Measurements from ENCODE around the gene GPI.
A peak's percentile ranks its signal among the peaks of the same experiment; 100 is the strongest.
"Not testable (repeated sequence)": the region's sequence is repeated elsewhere in the genome, so short reads cannot be mapped to it uniquely, and the experiment has no call there.

The GPI gene

DNA sequence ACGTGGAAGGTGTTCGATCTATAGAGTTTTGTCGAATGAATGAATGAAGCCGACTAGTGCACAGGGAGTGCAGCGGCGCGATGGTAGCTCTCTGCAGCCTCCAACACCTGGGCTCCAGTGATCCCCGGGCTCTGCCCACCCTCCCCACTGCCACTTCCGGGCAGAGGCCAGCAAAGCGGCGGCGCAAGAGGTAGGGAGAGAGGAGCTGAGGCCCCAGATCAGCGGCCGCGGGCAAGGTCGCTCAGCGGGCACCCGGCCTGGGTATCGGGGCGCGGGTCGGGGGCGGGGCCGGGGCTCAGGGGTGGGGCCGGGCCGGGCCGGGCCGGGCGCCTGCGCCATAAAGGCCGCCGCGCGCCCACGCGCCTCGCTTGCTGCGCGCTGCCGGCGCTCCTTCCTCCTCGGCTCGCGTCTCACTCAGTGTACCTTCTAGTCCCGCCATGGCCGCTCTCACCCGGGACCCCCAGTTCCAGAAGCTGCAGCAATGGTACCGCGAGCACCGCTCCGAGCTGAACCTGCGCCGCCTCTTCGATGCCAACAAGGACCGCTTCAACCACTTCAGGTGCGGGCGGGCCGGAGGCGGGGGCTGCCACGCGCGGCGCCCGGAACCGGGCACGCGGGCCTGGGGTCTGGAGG is at the start of gene GPI:
TSS of gene GPI (plus strand) at position 367 of the 633 bp plus-strand sequence. CDS start at position 438, 71 bp downstream.
- peak; percentile 83 for DNase-seq

DNA sequence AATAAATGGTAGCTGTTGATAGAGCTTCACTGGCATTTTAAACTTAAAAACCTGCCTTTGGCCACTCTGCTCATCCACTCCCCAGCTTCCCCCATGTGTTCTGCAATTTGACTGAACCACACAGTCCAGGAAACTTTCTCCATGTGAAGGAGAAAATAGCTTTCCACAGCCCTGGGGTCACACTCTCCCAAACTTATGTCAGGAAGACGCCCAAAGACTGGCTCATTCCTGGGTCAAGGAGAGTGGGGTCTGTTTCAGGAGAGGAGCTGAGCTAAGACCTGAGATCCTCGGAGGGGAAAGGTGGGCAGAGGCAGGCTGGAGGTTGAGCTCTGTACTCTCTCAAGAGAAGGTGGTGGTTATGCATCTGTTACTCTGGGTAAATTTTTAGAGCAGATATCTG is 48.7 kb upstream of the GPI start:
- no peak for DNase-seq

DNA sequence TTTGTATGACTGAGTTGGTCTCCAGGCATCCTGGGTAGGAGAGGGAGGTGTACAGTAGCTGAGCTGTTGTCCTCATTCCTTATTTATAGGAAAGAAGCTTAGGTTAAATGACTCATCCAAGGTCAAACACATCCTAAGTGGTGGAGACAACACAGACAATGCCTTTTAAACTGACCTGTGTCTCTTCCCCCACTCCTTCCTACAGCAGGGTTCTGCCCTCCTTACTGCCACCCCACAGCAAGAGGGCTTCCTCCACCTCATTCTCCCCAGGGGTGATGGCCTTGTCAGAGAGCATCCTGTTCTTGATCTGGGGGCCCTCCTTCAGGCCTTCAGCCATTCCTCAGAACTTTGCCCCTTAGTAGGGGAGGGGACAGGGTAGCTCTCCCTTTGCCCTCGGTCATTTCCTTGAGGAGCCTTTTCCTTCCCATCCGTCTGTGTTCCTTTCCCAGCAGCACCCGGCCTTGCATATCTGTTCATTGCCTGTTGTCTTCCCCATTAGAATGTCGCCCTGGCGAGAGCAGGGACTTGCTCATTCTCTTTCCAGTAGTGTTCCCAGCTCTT is 48.2 kb upstream of the GPI start:
- no peak for DNase-seq

DNA sequence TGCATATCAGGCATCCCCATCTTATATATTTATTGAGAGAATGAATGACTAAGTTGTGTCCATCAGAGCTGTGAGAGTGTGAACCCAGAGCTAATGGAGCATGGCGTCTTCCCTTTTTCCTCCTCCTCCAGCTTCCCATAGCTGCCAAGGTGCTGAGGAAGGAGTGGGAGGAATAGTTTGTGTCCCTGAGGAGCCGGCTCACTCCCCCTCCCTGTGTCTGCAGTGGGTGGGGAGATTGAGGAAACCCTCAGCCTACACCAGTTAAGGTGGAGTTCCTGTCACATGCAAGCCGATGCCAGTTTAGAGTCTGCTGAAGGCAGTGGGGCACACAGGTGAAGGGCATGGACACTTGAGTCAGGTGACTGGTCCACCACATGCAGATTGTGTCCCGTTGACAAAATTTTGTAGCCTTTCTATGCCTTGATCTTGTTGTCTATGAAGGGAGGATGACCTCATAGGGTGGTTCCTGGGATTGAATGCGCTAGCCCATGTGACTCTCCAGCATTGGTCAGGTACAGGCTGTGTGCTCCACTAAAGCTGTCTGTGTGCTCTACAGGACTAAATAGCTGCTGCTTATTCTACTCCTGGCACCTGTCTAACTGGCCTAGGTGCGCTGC is 47.6 kb upstream of the GPI start:
- no peak for DNase-seq

DNA sequence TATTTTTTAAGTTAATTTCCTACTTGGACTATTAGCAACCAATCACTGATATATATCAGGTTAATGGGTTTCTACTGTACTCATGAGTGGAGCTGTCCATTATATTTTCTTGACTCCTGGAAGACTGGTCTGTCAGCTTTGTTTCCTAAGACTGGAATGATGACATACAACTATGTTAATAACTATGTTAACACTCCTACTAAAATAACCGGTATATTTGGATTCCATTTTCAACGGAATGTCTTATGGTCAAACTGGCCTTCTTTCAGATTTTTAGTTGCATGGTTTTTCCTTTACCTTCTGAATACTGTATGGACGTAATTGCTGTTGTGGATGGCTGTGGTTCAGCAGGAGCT is 45.8 kb upstream of the GPI start:
- DNase-seq = no peak

DNA sequence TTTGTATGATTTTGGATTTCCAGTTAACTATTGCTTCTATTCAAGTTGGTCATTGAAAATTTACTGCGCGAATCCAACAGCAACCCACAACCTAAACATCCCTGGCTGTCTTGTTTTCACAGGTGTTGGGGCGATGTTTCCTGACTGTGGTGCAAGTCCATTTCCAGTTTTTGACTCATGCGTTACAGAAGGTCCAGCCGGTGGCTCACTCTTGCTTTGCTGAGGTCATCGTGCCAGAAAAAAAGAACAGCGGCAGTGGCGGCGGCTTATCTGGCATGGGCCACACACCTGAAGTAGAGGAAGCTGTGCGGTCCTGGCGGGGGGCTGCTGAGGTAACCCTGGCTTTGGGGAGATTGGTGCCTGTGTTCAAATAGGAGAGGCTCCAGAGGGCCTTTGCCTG is 45.2 kb upstream of the GPI start:
- DNase-seq = no peak

DNA sequence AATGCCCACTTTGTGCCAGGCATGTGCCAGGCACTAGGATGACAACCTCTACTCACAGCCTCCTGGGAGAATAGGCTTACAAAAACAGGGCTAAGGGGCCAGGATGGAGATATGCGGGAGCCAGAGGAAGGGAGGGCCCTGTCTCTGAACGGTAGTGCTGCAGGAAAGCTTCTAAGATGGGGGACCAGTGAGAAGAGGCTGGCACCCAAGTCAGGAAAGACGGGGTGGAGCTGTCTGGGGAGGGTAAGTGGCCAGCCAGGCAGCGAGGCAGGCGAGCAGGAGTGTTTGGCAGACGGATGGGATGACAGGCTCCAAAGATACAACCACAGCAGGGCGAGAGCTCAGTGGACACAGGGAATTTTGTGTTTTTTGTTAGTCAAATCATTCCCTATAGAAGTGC is 44.7 kb upstream of the GPI start:
- no peak for DNase-seq

DNA sequence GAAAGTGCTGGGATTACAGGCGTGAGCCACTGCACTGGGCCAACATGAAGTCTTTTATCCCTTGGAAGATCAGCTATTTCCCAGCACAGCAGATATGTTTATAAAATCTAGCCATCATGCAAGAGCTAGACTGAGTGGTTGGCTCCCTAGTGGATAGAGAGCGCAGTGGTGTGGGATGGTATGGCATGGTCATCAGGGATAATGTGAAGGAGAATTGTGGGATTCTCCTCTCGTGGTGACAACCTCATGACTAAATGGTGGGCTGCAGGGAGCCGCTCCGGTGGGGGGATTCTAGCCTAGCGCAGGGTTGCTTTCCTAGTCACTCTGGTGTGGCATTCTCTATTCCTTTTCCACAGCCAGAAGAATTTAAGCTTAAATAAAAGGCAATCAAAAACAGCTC is 43.3 kb upstream of the GPI start:
- DNase-seq = no peak

DNA sequence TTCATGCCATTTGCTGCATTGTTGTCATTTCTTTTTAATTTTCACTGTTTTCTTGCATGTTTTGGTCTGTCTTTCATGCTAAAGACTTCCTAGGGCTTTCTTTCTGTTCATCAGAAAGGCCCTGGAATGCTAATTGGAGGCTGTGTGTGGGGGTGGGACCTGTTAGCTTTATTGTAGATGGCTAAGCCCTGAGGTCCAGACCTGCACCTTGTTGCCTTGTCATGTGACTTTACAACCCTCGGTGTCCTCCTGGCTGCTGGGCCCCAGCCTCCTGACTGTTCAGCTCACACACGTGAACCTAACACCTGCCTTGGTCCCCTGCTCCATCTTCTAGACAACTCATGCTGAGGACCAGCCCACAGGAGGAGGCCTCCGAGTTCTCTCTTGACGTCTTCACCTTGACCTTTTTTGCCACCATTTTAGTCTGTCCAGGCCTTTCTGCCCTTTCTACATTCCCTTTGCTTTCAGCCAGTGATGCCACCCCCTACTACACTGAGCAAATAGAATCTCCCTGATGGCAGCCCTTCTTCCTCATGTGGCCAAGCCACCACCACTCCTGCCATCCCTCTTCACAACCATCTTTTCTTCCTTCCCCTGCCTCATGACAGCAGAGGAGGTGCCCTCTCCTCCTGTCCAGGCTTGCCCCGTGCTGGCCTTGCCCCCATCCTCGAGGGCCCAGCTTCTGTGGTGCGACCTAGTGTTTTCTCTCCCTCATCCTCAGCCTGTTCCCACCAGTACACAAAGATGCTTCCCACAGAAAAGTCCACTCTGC is 41.4 kb upstream of the GPI start:
- DNase-seq = no peak

DNA sequence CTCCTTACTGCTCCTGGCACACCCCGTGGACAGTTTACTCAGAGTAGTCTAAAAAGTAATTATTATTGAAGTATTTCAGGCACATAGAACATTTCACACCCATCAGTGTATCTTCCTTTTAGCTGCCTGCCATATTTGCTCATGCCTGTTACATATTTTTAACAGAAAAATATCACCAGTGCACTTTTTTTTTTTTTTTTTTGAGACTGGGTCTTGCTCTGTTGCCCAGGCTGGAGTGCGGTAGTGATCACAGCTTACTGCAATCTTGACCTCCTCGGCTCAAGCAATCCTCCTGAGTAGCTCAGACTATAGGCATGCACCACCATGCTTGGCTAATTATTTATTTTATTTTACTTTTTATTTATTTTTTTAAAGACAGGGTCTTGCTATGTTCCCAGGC is 40.7 kb upstream of the GPI start:
- DNase-seq = no peak

DNA sequence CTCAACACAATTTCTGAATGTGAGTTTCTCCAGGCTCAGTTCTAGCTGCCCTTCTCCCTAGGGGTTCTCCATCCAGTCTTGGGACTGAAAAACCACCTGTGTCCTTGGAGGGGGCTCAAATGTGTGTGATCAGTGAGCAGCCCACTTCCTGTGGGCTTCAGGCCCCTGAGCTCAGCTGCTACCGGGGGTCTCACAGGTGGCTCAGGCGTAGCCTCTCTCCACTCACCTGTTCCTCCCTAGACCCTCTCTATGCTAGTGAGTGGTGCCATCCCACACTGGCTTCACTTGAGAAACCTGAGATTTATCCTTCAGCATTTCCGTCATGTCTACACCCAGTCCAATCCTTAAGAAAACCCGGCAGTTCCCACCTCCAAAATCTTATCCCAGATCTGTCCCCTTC is 39.8 kb upstream of the GPI start:
- DNase-seq = no peak

DNA sequence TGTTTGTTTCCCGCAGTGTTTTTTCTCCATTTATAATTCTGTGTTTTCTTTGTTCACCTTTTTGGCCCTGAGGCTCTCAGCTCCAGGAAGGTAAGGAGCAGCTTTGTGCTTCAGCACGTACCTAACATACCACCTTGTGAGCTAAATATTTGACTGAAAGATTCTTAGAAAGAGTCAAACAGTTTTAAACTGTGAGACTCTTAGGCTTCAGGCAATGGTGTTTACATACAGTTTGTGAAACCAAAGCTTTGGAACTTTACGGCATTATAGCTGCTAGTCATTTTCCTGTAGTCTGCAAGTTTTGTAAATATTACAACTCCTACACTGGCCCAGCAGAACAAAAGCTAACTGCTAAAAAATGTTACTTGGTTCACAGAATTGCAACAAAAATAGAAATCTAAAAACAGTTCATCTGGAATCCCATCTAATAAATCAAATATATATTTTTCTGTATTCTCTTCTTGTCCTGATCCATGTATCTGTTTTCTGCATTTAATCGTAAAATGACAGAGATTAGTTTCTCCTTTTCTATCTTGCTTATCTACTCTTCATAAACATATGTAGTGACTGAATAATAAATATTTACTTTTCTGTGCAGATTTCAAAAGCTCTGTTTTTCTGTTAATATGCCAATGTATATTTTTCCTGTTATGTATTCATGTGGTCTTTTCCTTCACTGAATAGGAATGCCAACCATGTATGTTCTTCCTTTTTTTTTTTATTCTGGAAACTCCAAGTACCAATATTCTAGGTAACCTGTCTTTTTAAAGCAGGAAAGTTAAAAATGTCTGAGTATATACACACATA is 38.8 kb upstream of the GPI start:
- DNase-seq = no peak

DNA sequence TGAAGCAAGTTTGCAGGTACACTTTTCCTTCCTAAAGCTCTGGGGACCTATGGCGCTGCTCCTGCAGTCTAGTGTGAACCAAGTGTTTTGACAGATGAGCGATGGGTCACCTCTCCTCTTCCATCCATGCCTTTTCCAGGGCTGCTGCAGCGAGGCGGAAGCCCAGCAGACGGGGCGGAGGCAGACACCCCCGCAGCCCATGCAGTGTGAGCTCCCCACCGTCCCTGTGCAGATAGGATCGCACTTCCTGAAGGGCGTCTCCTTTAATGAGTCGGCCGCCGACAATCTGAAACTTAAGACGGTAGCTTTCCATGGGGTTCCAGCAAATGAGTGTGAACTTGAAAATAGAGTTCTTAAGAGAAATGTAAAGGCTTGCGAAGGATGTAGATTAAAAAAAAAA is 37.1 kb upstream of the GPI start:
- no peak for DNase-seq

DNA sequence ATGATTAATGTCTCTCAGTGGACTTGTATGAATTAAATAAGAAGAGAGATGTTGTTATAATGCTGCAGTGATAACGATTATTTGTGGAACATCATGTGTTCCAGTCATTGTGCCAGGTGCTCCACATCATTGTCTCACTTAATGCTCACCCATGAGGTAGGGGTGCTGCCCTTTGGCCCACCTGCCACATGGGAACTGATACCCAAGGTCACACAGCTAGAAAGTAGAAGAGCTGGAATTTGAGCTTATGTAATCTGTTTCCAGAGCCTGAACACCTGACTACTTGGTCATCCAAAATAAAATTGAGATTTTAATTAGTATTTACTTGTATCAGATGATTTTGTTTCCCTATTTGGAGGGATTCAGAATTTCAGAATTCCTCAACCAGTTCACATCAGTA is 36.0 kb upstream of the GPI start:
- DNase-seq = no peak

DNA sequence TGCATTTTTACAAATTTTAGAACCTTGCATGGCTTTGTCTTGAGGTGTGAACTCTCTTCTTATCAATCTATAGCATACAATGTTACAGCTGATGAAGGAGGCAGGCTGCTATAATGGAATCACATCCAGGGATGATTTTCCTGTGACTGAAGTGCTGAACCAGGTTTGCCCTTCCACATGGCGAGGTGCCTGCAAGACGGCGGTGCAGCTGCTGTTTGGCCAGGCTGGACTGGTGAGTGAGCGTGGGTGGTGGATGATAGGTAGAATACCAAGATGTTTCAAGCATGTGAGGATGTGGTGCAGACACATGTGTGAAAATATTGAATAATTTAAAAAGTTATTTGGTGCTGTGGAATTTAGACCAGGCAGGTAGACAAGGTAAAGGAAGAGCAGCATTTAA is 34.9 kb upstream of the GPI start:
- no peak for DNase-seq

DNA sequence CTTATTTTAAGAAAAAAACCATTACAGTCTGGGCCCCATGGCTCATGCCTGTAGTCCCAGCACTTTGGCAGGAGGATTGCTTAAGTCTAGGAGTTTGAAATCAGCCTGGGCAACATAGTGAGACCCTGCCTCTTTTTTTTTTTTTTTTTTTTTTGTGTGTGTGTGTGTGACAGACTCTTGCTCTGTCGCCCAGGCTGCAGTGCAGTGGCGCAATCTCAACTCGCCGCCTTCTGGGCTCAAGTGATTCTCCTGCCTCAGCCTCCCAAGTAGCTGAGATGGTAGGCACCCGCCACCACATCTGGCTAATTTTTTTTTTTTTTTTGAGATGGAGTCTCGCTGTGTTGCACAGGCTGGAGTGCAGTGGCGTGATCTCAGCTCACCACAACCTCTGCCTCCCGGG is 34.4 kb upstream of the GPI start:
- not testable (repeated sequence) for DNase-seq

DNA sequence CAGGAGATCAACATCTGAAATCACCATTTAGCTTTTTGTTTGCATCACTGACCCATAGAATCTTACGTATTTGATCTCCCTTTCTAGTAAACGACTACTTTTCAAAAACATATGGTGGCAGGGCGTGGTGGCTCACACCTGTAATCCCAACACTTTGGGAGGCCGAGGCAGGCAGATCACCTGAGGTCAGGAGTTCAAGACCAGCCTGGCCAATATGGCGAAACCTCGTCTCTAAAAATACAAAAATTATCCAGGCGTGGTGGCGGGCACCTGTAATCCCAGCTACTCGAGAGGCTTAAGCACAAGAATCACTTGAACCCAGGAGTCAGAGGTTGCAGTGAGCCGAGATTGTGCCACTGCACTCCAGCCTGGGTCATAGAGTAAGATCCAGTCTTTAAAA is 33.4 kb upstream of the GPI start:
- DNase-seq = not testable (repeated sequence)

DNA sequence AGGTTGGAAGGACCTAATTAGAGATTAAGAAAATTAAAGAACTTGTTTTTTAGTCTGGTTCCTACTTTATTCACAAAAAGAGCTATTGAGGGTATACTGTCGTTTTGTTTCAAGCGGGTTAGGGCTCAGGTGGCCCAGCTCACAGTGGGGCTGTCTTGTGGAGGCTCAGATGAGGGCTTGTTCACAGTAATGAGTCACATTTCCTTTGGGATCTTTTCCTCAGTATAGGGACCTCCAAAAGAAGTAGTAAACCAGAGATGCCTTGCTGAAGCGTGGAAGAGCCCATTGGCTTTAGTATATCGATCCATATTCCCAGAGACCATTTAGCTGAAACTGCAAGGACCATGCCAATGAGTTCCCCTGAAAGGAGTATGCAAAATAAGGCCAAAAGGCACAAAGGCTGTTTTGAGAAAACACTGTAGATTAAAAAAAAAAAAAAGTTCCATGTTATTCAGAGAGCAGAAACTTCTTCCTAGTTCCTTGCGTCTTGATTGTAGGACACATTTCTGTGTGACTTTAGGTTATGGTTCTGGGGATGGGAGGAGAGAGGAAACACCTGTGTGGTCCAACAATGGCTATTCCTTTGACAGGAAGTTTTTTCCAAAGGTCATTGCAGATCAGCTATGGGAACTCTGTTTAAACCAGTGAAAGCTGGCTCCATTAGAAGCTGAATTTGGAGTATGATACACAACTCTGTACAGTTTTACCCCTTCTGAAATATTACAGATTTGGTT is 32.8 kb upstream of the GPI start:
- no peak for DNase-seq

DNA sequence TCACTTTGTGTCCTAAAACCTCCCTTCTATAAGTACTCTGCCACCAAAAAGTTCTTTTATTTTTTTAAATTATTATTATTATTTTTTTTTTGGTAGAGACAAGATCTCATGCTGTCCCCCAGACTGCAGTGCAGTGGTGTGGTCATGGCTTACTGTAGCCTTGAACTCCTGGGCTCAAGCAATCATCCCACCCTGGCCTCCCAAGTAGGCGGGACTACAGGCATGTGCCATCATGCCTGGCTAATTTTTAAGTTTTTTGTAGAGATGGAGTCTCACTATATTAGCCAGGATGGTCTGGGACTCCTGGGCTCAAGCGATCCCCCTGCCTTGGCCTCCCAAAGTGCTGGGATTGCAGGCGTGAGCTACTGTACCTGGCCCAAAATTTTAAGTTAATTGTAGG is 29.1 kb upstream of the GPI start:
- no peak for DNase-seq

DNA sequence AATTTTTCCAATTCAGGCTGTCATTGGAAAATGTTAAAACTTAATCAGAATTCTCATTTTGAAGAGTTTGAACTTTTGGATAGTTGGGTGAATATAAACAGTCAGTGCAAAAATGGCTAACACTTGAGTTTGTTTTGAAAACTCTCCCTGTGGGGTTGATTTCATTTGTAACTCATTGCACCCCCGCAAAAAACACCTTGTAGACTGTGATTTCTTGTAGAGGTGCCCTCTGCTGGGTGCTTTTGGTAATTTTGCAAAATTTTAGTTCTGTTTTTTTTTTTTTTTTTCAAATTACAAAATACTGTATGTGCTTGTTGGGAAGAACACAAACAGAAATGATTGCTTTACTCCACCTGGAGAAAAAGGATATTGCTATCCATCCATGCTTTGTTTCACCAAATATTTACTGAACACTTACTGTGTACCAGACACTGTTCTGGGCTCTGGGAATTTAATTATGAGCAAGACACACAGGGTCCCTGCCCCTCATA is 28.2 kb upstream of the GPI start:
- peak; percentile 57 for DNase-seq

DNA sequence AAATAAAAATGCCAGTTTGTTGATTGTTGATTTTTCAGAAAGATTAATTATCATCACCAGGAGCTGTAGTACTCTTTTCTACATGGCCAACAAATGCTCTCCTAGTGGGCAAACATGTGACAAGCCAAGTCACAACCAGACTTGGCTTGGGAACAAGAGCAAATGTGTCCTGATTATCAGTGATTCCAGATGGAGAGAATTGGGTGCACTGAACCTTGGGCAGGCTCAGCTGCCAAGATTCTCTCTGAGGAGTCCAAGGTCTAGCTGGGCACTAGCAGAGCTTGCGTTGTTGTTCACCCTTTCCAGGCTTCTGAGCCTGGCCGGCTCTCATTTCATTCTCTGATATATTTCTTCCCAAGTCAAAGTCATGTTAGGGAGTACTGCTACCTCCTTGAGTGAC is 27.3 kb upstream of the GPI start:
- no peak for DNase-seq

DNA sequence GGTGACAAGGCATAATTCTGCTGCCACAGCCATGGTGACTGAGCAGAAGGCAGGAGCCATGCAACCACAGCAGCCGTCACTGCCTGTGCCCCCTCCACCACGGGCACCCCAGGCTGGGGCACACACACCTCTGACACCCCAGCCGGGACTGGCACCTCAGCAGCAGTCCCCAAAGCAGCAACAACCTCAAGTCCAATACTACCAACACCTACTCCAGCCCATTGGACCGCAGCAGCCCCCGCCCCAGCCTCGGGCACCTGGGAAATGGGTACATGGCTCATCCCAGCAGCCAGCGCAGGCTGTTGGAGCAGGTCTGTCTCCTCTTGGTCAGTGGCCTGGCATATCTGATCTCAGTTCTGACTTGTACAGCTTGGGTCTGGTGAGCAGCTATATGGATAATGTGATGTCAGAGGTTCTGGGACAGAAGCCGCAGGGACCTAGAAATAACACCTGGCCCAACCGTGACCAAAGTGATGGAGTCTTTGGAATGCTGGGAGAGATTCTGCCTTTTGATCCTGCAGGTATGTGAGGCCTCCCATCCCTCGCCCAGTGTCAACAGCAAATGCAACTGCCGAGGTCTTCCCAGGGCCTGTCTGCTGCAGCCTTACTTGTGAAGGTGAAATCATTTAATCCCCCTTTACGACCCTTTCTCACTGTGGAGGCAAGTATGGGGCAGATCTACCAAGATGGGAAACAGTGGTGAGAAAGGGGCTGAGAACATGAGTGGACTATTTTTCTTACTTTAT is 22.9 kb upstream of the GPI start:
- DNase-seq = no peak

Measured in activated CD4-positive, alpha-beta T cell treated with anti-CD3 and anti-CD28 coated beads, Interleukin-2, Interleukin-6, amounts not matched to agents 100 ng/mL and 50 ng/mL, durations not matched to agents 16 hours and 8 hours (primary cell).